Measurements from ENCODE around the gene FAM151A.

DNA sequence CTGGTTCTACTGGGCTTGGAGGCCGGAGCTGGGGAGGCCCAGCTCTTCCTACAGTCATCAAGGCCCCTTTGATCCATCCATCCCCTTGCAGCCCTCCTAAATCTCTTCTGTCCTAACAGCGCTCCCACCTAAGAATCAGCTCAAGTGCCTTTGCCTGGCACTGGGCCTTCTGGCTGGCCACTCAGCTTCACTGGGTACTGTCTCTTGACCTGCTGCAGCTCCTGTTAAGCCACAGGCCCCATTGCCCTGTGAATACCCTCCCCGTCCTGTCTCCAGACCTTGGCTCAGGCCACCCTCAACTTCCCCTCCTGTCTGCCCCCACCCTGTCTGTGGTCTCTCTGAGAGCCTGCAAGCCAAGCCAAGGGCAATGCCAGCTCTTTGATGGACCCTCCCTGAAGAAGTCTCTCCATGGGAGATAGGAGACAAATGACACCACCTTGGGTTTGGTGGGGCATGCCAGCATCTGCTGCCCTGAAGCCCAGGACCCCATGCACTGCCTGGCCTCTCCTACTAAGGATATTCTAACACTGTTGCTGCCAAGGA lies 27.3 kb downstream of the FAM151A start:
- no peak for TF ChIP-seq CTCF (IDR thresholded peaks at IDR 0.05)
- no peak for TF ChIP-seq EP300 (IDR thresholded peaks at IDR 0.05)
